Measurements from ENCODE around the gene PJA2.
"Not testable (repeated sequence)": the region's sequence is repeated elsewhere in the genome, so short reads cannot be mapped to it uniquely, and the experiment has no call there.

- not testable (repeated sequence) for TF ChIP-seq EZH2 (optimal IDR thresholded peaks at IDR 0.05; ENCODE audit: low read depth, low read length); CTCF (IDR thresholded peaks at IDR 0.05; ENCODE audit: low read length); EZH2phosphoT487 (IDR thresholded peaks at IDR 0.05; ENCODE audit: low read length)
Observed at GRCh38 chr5:109413921-109414461, 4.2 kb upstream of the PJA2 start.

Data from MM.1S (cell line).